ENCODE measurements around the gene LCE1D. TPM values are rescaled to one million over a fixed set of nuclear protein-coding genes. Genes with fewer than 3 reads are reported as not detected.

The LCE1D gene
- total and polyA plus RNA-seq, 2 of the 13 experiments (the other 11 are each of a cell fraction or from before 2014, with no cell fraction given), result not detected

DNA sequence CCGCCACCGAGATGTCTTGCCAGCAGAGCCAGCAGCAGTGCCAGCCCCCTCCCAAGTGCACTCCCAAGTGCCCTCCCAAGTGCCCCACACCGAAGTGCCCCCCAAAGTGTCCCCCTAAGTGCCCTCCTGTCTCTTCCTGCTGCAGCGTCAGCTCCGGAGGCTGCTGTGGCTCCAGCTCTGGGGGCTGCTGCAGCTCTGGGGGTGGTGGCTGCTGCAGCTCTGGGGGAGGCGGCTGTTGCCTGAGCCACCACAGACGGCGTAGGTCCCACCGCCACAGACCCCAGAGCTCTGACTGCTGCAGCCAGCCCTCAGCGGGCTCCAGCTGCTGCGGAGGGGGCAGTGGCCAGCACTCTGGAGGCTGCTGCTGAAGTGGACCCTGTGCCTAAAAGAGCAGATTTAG is 20.2 kb upstream of the LCE1D start:
- intact Hi-C loops (cut with micrococcal nuclease; ENCODE audit: unreplicated experiment) (no loop called here), in situ Hi-C loops (cut with HindIII; ENCODE audit: extremely low pct_ligation_motif_present, low pct_unique_long_range_greater_than_20kb) (no loop called here)
- ChIA-PET POLR2A (no interaction called here), CTCF (ENCODE audit: low intra/inter-chr PET ratio, low total read pairs) (no interaction called here)
- TF ChIP-seq DZIP1 (CRISPR knock-in tag; IDR thresholded peaks at IDR 0.05), result no peak
- TF ChIP-seq ZNF816 (CRISPR knock-in tag; IDR thresholded peaks at IDR 0.05; ENCODE audit: borderline replicate concordance), result no peak
- TF ChIP-seq, protein P1, sequence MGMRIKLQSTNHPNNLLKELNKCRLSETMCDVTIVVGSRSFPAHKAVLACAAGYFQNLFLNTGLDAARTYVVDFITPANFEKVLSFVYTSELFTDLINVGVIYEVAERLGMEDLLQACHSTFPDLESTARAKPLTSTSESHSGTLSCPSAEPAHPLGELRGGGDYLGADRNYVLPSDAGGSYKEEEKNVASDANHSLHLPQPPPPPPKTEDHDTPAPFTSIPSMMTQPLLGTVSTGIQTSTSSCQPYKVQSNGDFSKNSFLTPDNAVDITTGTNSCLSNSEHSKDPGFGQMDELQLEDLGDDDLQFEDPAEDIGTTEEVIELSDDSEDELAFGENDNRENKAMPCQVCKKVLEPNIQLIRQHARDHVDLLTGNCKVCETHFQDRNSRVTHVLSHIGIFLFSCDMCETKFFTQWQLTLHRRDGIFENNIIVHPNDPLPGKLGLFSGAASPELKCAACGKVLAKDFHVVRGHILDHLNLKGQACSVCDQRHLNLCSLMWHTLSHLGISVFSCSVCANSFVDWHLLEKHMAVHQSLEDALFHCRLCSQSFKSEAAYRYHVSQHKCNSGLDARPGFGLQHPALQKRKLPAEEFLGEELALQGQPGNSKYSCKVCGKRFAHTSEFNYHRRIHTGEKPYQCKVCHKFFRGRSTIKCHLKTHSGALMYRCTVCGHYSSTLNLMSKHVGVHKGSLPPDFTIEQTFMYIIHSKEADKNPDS (CRISPR knock-in tag; IDR thresholded peaks at IDR 0.05), result no peak
- TF ChIP-seq, protein P2, sequence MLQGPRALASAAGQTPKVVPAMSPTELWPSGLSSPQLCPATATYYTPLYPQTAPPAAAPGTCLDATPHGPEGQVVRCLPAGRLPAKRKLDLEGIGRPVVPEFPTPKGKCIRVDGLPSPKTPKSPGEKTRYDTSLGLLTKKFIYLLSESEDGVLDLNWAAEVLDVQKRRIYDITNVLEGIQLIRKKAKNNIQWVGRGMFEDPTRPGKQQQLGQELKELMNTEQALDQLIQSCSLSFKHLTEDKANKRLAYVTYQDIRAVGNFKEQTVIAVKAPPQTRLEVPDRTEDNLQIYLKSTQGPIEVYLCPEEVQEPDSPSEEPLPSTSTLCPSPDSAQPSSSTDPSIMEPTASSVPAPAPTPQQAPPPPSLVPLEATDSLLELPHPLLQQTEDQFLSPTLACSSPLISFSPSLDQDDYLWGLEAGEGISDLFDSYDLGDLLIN (CRISPR knock-in tag; IDR thresholded peaks at IDR 0.05; ENCODE audit: borderline replicate concordance), result no peak
- TF ChIP-seq ZNF10 (CRISPR knock-in tag; IDR thresholded peaks at IDR 0.05; ENCODE audit: borderline replicate concordance, low read depth), result no peak
- TF ChIP-seq, protein P3, sequence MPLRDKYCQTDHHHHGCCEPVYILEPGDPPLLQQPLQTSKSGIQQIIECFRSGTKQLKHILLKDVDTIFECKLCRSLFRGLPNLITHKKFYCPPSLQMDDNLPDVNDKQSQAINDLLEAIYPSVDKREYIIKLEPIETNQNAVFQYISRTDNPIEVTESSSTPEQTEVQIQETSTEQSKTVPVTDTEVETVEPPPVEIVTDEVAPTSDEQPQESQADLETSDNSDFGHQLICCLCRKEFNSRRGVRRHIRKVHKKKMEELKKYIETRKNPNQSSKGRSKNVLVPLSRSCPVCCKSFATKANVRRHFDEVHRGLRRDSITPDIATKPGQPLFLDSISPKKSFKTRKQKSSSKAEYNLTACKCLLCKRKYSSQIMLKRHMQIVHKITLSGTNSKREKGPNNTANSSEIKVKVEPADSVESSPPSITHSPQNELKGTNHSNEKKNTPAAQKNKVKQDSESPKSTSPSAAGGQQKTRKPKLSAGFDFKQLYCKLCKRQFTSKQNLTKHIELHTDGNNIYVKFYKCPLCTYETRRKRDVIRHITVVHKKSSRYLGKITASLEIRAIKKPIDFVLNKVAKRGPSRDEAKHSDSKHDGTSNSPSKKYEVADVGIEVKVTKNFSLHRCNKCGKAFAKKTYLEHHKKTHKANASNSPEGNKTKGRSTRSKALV (CRISPR knock-in tag; IDR thresholded peaks at IDR 0.05), result no peak
- TF ChIP-seq ZNF136 (CRISPR knock-in tag; IDR thresholded peaks at IDR 0.05; ENCODE audit: low read depth), result no peak
- TF ChIP-seq ZNF703 (CRISPR knock-in tag; IDR thresholded peaks at IDR 0.05; ENCODE audit: borderline replicate concordance), result no peak
- no peak for TF ChIP-seq RAD21 (CRISPR knock-in tag; IDR thresholded peaks at IDR 0.05)
- TF ChIP-seq ZNF577 (CRISPR knock-in tag; IDR thresholded peaks at IDR 0.05; ENCODE audit: borderline replicate concordance, low read depth), result no peak
- TF ChIP-seq, protein P4, sequence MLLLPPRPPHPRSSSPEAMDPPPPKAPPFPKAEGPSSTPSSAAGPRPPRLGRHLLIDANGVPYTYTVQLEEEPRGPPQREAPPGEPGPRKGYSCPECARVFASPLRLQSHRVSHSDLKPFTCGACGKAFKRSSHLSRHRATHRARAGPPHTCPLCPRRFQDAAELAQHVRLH (CRISPR knock-in tag; IDR thresholded peaks at IDR 0.05; ENCODE audit: borderline replicate concordance, low read depth), result no peak
- H3K27ac ChIP-seq (ENCODE audit: extremely low read length, insufficient read depth, low read length), result no peak overlapping the region
- BruUV-seq (replicated peaks), result no TSS peak
- no peak overlapping the region for H3K4me2 ChIP-seq (ENCODE audit: low read depth, low read length)
- WGBS (ENCODE audit: low lambda C conversion rate), result 0% methylated on average over 2 of the region's 11 CpGs
- no peaks in the 10 kb centered on the region for H3K36me3 ChIP-seq (replicated peaks in 1 of 2; ENCODE audit: control insufficient read depth in 1 of 2, insufficient read depth in 2 of 2, low read length in 2 of 2)
- ATAC-seq (no peak), DNase-seq (ENCODE audit: low spot score) (no peak), FAIRE-seq (no peak)
- no peak overlapping the region for H3K4me3 ChIP-seq (replicated peaks in 1 of 3; ENCODE audit: insufficient read depth in 1 of 3, low read depth in 2 of 3, low read length in 3 of 3)
- no peak overlapping the region for H2AFZ ChIP-seq (ENCODE audit: low read length)
- H3K9me3 ChIP-seq (ENCODE audit: low read length), result no peaks in the 10 kb centered on the region
- H3K79me2 ChIP-seq (ENCODE audit: insufficient read depth, low read length), result no peaks in the 10 kb centered on the region
- no peaks in the 10 kb centered on the region for H4K20me1 ChIP-seq (ENCODE audit: insufficient read depth, low read length)
- H3K9ac ChIP-seq (ENCODE audit: insufficient read depth, low read depth, low read length), result no peak overlapping the region
- H3K4me1 ChIP-seq (ENCODE audit: insufficient read depth, low read length), result no peaks in the 10 kb centered on the region
- H3K27me3 ChIP-seq (ENCODE audit: control insufficient read depth in 1 of 2, insufficient read depth in 2 of 2, low read length in 2 of 2), result no peaks in the 10 kb centered on the region

All from HepG2 (cell line).